ENCODE measurements around the gene FUCA2.
"Not testable (repeated sequence)": the region's sequence is repeated elsewhere in the genome, so short reads cannot be mapped to it uniquely, and the experiment has no call there.

The FUCA2 gene

DNA sequence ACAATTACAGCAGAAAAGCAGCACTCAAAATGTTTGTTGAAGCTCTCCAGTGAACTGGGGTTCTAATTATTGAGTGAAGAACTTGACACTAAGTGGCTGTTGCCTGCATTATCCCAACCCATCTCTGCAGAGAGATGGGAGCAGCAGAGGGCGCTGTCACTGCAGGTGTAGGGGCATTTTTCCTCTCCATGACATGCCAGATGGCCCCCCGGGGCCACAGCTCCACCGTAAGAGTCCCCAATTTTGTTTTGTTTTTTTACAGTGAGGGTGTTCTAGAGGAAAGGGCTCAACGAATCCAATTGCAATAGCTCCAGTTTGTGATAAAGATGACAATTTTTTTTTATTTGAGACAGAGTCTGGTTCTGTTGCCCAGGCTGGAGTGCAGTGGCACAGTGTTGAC, 1.9 kb upstream of the FUCA2 start:
- H3K9me3 ChIP-seq (ENCODE audit: control insufficient read depth, low read length), result no peaks in the 10 kb centered on the region
- H3K27me3 ChIP-seq (ENCODE audit: control insufficient read depth, insufficient read depth, low read length), result no peaks in the 10 kb centered on the region
- peak overlapping the region; percentile 99 for H3K27ac ChIP-seq
- H3K4me1 ChIP-seq, result peaks cover 52% of the 10 kb centered on the region
- no peaks in the 10 kb centered on the region for H3K36me3 ChIP-seq (ENCODE audit: control insufficient read depth, insufficient read depth, low read length)
- H3K79me2 ChIP-seq, result peaks cover 16% of the 10 kb centered on the region
- peak; percentile 65 for TF ChIP-seq CTCF (IDR thresholded peaks at IDR 0.05)
- H2AFZ ChIP-seq, result no peak overlapping the region
- H3K9ac ChIP-seq, result no peak overlapping the region
- H3K4me3 ChIP-seq (ENCODE audit: low read depth, low read length), result no peak overlapping the region
- H3K4me2 ChIP-seq (ENCODE audit: low read length), result no peak overlapping the region

DNA sequence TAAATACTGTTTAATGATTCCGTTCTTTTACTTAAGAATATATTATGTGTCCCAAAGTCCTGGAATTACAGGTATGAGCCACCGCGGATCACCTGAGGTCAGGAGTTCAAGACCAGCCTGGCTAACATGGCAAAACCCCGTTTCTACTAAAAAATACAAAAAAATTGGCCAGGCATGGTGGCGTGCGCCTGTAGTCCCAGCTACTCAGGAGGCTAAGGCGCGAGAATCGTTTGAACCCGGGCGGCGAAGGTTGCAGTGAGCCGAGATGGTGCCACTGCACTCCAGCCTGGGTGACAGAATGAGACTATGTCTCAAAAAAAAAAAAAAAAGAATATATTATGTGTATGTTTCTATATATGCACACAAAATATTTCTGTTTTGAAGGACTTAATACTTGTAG, 1.2 kb downstream of the FUCA2 start:
- H3K27me3 ChIP-seq (ENCODE audit: control insufficient read depth, insufficient read depth, low read length); H2AFZ ChIP-seq; H3K9me3 ChIP-seq (ENCODE audit: control insufficient read depth, low read length); H3K9ac ChIP-seq; H3K27ac ChIP-seq; H3K36me3 ChIP-seq (ENCODE audit: control insufficient read depth, insufficient read depth, low read length): not testable (repeated sequence)
- Histone ChIP-seq H3K4me1 (peaks cover 34% of the 10 kb centered on the region), H3K79me2 (peaks cover 19% of the 10 kb centered on the region), H3K4me2 (ENCODE audit: low read length) (peak overlapping the region; percentile 85), H3K4me3 (ENCODE audit: low read depth, low read length) (peak overlapping the region; percentile 79)

GRCh38 chr6:143507358-143508145, 4.0 kb downstream of the FUCA2 start:
- Histone ChIP-seq H3K27me3 (ENCODE audit: control insufficient read depth, insufficient read depth, low read length) (no peaks in the 10 kb centered on the region), H3K4me1 (peaks cover 7% of the 10 kb centered on the region), H3K9me3 (ENCODE audit: control insufficient read depth, low read length) (no peaks in the 10 kb centered on the region), H2AFZ (no peak overlapping the region), H3K36me3 (ENCODE audit: control insufficient read depth, insufficient read depth, low read length) (no peaks in the 10 kb centered on the region), H3K79me2 (peaks cover 12% of the 10 kb centered on the region), H3K9ac (no peak overlapping the region), H3K27ac (no peak overlapping the region), H3K4me2 (ENCODE audit: low read length) (no peak overlapping the region), H3K4me3 (ENCODE audit: low read depth, low read length) (no peak overlapping the region)
- no peak for TF ChIP-seq CTCF (IDR thresholded peaks at IDR 0.05)

DNA sequence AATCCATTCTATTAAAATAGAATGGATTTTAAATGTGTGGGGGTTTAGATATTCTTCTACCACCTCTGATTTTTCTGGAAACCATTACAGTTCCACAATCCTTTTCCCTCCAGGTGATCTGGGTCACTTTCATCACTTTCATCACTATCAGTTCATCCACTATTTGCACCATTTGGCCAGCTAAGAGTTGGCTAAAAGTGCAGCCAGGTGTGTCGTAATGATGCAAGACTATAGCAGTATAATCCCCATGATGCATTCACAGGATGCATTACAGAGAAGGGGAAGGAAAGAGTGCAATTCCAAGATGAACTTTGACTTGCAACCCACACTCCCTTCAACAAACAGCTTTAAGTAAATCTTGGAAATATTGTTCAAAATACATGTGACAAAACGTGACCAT, 4.9 kb downstream of the FUCA2 start:
- Histone ChIP-seq H3K79me2 (peaks cover 12% of the 10 kb centered on the region), H3K27me3 (ENCODE audit: control insufficient read depth, insufficient read depth, low read length) (no peaks in the 10 kb centered on the region), H3K27ac (no peak overlapping the region), H3K9me3 (ENCODE audit: control insufficient read depth, low read length) (no peaks in the 10 kb centered on the region), H3K4me3 (ENCODE audit: low read depth, low read length) (no peak overlapping the region), H3K9ac (no peak overlapping the region), H2AFZ (no peak overlapping the region), H3K4me2 (ENCODE audit: low read length) (no peak overlapping the region), H3K36me3 (ENCODE audit: control insufficient read depth, insufficient read depth, low read length) (no peaks in the 10 kb centered on the region), H3K4me1 (no peaks in the 10 kb centered on the region)
- no peak for TF ChIP-seq CTCF (IDR thresholded peaks at IDR 0.05)

GRCh38 chr6:143506199-143506598, 5.3 kb downstream of the FUCA2 start:
- Histone ChIP-seq H3K9me3 (ENCODE audit: control insufficient read depth, low read length) (no peaks in the 10 kb centered on the region), H3K9ac (no peak overlapping the region), H3K27me3 (ENCODE audit: control insufficient read depth, insufficient read depth, low read length) (no peaks in the 10 kb centered on the region), H3K79me2 (peaks cover 12% of the 10 kb centered on the region), H2AFZ (no peak overlapping the region), H3K4me2 (ENCODE audit: low read length) (no peak overlapping the region), H3K36me3 (ENCODE audit: control insufficient read depth, insufficient read depth, low read length) (no peaks in the 10 kb centered on the region), H3K4me3 (ENCODE audit: low read depth, low read length) (no peak overlapping the region), H3K27ac (no peak overlapping the region), H3K4me1 (no peaks in the 10 kb centered on the region)
- TF ChIP-seq CTCF (IDR thresholded peaks at IDR 0.05), result no peak
